HG02798 (cell line): Measurements from ENCODE around the gene NFAM1.

Experiments used
- ATAC-seq: cut with Tn5 transposase; IDR thresholded peaks from one replicate; pipeline ENCODE4 v1.9.1; 2021; ENCODE audit warnings: mild to moderate bottlenecking; ENCODE audit not compliant: unreplicated experiment, poor library complexity

The NFAM1 gene

DNA sequence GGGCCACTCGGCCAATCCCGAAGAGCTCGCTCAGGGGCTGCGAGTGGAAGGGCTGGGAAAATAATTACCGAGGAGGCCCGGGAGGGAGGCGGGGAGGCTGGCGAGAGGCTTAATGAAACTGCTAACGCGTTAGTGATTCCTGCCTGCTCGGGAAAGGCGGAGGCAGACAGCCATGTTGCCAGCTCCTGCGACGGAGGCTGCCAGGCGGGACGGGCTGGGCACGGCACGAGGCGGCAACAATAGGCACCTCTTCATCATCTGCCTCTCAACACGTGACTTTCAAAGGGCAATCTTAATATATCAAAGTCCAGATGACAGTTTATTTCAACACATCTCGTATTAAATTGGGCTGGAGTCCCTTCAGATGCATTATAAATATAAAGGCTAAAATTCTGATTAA, 93.7 kb downstream of the NFAM1 start:
- no peak for ATAC-seq

DNA sequence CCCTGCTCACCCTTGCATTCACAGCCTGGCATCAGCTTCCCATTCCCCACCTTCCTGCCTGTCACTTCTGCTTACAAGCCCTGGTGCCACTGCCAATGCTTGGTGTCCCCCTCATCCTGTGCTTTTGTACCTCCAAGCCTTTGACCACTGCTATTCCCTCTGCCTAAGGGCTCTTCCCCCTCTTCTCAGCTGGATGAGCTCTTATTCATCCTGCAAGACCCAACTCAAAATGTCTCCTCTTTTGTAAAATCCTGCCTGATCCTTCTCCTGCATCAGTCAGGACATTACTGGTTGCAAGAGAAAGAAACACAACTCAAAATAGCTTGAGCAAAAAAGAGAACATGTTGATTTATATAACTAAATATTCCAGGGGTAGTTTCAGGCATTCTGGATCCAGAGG, 94.8 kb downstream of the NFAM1 start:
- no peak for ATAC-seq

DNA sequence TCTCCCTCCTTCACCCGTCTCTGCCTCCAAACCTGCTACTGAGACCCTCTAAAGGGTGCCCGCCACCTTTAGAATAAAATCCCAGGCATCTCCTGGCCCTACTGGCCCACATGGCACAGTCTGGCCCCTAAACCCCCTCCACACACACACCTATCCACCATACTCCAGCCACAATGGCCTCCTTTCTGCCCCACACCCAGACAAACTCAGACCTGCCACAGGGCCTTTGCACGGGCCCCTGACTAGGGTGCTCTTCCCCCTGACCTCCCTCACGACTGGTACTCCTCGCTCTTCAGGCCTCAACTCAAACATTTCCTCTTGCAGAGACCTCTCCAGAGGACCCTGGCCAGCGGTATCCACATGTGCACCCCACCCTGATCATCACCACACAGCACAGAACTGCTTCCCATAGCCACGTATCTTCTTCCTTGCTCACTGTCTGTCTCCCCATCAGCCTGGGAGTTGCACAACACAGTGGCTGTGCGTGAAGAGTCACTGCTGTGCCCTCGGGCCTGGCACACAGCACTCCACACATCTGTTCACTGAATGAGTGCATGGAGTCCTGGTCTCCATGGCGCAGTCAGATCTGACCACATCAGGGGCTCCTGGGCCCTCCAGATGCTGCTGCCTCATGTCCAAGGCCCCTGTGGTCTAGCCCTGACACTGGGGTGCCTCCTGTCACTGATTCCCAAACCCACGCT, 95.5 kb downstream of the NFAM1 start:
- no peak for ATAC-seq

DNA sequence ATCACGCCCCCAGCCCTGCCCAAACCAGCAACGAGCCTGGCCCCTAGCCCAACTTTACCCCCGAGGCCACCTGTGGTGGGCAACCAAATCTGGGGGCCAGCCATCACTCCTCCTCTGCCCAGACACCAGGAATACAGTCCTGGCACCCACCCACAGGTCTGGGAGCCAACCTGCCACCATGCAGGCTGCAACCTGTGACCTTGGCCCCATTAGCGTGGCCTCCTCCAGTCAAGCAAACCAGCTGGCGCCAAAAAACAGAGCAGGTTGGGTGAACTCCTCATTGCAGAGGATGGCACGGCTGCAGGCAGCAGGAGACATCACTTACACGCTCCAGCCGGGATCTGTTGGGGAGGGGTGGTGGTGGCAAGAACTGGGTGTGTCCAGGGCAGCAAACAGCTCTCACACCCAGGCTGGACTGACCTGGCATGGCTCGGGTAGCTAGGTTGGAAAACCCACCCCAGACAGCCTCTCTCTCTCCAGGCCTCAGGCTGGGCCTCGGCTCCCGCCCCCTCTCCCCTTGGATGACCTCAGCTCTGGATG, 96.3 kb downstream of the NFAM1 start:
- ATAC-seq = no peak

DNA sequence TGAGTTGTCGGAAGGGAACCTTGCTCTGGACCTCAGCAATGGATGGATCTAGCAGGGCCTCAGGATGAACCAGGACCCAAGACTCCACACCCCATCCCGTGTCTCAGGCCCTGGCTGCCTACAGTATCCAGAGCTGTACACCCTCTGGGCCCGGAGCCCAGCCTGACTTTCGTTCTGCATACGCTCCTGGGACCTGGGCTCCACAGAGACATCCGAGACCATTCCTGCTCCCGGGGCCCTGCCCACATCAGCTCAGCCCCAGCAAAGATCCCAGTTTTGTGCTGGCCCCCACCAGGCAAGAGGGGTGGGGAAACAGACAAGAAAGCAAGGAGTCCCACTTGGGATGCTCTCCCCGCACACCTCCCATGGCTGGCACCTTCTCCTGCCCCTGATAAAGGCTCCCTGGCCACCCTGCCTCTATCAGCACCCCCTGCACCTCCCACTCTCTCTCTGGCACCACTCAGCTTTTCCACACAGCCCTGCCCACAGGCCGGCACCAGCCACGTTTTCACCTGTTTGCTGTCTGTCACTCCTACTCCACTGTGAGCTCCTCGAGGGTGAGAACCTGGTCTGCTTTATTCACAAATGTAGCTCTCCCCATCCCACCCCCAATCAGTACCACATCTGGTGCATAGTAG, 97.2 kb downstream of the NFAM1 start:
- ATAC-seq = no peak

DNA sequence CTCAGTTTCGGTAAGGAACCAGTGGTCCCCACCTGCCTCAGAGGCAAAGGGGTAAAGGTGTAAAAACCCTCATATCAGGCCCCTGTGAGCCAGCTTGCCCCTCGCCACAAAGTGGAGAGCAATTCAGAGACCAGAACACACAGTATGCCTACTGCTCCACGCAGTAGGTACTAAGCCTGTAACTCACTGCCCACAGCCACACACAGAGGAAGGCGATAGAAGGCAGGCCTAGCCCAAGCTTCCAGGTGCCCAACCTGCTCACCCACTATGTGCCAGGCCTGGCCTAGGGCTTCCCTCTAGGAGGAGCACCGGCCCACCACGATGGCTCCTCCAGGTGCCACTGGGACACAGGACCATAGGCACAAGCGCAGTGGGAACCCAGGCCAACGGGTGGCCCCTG, 98.7 kb downstream of the NFAM1 start:
- no peak for ATAC-seq

DNA sequence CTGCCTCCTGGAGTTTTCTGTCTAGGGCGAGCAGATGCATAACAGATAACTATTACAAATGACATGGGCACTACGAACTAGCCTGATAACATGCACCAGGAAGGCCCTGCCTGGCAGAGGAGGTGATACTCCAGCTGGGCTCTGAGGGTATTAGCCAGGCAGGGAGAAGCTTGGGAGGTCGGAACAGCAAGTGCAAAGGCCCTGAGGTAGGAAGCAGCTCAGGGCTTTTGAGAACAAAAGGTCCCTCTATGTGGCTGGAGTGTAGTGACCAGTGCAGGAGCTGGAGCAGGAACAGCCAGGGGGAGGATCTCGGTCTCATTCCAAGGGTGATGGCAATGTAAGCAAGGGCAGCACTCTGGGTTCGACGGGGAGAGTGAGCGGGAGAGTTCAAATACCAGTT, 100.1 kb downstream of the NFAM1 start:
- ATAC-seq = no peak

DNA sequence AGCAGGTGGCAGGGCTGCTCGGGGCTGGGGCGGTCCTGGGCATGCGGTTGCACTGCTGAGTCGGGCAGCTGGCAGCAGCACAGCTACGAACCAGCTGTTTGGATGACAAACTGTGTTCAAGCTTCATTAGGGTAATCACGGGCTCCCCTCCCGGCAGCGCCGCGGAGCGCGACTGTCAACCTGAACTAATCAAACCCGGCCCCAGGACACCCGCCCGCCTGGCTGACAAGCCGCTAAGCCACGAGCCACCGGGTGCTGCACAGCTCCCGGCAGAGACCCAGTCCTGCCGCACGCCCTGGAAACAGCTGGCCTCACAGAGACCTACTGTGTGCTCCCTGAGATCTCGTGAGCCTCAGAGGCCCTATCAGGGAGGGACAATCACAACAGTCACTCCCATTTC, 101.2 kb downstream of the NFAM1 start:
- no peak for ATAC-seq
